AG04449 (cell line): ENCODE data around the gene PTPRE.

Experiments
- CTCF ChIA-PET: fragments of 350-600 bp; formaldehyde crosslinking; extraction: SDS; loops from one replicate; lab custom pipeline; 2021; ENCODE audit warnings: antibody characterized with exemption; lab: Yijun Ruan, JAX
- POLR2A ChIA-PET: fragments of 400-600, 350-600 bp; formaldehyde crosslinking; extraction: SDS; loops from one replicate; lab custom pipeline; 2020; ENCODE audit warnings: antibody characterized with exemption, inconsistent platforms; lab: Yijun Ruan, JAX
- DNase-seq: peaks from one replicate; pipeline ENCODE4 v3.0.0-alpha.2; 2010; ENCODE audit warnings: low read depth, low spot score
- H3K4me3 ChIP-seq: 2 replicates; pipeline ENCODE4 v1.5.1; 2011; ENCODE audit warnings: low read depth, mild to moderate bottlenecking, control low read depth, low read length
- TF ChIP-seq, protein P1 (sequence below): IDR thresholded peaks from one replicate; pipeline ENCODE4 v1.5.1; 2011; ENCODE audit warnings: mild to moderate bottlenecking, moderate library complexity, low read length, control low read depth, inconsistent platforms; ENCODE audit not compliant: insufficient read depth; ENCODE audit errors: missing control alignments

The PTPRE gene

DNA sequence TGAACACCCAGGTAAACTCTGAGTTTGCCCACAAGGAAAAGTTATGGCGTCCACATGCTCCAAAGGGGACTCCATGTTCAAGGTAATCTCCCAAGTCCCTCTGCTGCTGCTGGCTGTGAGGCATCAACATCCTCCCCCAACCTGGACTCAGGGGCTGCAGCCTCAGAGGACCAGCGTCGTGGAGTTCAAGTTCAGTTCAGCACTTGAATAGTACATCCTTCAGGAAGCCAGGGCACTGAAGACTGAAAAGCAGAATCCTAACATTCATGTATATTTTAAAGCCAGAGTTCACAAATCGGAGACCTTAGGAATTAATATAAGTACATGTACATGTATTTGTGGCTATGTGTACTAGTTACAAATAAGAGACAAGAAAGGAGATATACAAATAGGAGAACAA, 90.4 kb downstream of the PTPRE start:
- CTCF ChIA-PET, result no interaction called here
- no peak for DNase-seq
- H3K4me3 ChIP-seq, result no peak overlapping the region
- TF ChIP-seq, protein P1, sequence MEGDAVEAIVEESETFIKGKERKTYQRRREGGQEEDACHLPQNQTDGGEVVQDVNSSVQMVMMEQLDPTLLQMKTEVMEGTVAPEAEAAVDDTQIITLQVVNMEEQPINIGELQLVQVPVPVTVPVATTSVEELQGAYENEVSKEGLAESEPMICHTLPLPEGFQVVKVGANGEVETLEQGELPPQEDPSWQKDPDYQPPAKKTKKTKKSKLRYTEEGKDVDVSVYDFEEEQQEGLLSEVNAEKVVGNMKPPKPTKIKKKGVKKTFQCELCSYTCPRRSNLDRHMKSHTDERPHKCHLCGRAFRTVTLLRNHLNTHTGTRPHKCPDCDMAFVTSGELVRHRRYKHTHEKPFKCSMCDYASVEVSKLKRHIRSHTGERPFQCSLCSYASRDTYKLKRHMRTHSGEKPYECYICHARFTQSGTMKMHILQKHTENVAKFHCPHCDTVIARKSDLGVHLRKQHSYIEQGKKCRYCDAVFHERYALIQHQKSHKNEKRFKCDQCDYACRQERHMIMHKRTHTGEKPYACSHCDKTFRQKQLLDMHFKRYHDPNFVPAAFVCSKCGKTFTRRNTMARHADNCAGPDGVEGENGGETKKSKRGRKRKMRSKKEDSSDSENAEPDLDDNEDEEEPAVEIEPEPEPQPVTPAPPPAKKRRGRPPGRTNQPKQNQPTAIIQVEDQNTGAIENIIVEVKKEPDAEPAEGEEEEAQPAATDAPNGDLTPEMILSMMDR, result no peak
- POLR2A ChIA-PET, result no interaction called here

DNA sequence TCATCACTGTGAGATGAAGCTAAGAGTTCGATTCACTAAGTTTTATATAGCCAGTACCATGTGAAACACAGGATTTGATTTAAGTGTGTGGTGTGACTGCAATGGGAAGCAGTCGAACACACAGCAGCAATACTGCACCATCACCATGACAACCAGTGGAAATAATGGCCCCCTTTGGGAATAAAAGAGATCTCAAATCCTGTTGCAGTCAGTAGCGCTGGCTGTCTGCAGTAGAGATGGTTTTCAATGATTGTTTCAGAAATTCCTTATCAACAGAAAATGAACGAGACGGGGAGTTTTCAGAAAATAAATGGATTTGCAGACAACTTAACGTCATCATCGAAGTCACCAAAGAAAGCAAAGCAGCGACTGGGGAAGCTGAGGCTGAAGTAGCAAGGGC, 91.0 kb downstream of the PTPRE start:
- POLR2A ChIA-PET, result no interaction called here
- TF ChIP-seq, protein P1, result no peak
- CTCF ChIA-PET, result no interaction called here
- no peak for DNase-seq
- H3K4me3 ChIP-seq, result no peak overlapping the region

DNA sequence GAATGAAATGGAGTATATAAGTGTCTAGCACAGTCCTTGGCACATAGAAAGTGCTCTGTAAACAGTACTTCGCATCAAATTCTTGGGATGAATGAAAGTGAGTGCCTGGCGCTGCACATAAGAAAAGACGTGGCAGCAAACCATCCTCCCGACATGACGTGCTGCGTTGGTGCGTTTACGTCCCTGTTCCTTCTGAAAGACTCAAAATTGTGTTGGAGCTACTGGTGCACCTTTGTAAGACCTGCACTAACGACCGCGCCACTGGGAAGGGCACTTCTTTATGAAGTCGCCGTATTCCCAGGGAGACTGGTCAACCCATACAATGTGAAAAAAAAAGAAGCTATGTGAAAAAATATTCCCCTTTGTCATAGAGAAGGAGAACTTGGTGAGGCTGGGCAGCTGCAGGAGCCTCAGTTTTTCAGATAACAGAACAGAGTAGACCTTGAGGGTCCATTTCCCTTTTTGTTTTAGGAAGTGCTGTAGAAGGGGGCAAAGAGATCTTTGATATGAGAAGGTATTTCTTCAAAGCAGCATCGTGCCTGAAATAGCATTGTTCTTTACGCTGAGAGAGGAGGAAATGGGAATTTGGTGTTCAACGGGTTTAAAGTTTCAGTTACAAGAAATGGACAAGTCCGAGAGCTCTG, 91.7 kb downstream of the PTPRE start:
- ChIA-PET CTCF (interaction anchor here (3.2 kb wide), 1 partner anchor 13 kb away, joined by 18 read pairs; no protein-coding TSS in a partner anchor), POLR2A (no interaction called here)
- no peak overlapping the region for H3K4me3 ChIP-seq
- DNase-seq, result no peak
- TF ChIP-seq, protein P1, result no peak

DNA sequence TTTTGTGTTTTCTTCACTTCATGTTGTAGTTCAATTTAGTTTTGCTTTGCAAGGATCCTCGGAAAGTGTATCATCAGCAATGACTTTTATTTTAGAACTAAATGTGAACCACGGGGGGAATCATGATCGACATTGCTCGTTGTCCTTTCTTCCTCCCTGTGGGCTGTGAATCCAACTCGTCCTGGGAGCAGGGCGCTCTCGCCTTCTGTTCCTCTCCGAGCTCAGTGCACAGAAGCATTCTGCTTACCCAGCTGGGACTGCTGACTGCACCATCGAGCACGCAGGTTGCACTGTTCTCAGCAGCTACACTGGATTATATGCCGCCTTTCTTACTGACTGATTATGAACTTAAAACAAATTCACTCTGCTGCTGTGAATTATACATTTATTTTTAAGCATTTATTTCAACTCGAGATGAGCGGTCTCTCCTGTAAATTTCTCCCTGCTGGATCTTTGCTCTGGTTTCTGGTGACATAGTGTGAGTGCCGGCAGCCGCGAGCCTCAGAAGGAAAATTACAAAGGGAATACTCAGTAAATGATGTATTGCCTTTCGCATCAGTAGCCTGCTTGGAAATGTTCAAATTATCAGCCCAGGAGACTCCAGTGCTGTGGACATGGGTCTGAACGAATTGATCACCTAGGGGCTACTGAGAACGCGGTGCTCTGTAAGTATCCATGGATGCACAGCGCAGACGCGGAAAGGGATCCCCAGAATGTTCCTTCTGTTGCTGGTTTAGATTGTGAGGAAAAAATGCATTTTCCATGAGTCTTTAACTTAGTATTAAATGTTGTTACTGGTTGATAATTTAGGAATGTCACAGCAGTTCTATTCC, 92.6 kb downstream of the PTPRE start:
- CTCF ChIA-PET, result interaction anchor here (2.0 to 3.2 kb wide), 2 partner anchors 12 to 35 kb away, joined by 6 to 18 read pairs; no protein-coding TSS in a partner anchor
- no peak for DNase-seq
- no peak overlapping the region for H3K4me3 ChIP-seq
- POLR2A ChIA-PET, result no interaction called here
- TF ChIP-seq, protein P1, result no peak

DNA sequence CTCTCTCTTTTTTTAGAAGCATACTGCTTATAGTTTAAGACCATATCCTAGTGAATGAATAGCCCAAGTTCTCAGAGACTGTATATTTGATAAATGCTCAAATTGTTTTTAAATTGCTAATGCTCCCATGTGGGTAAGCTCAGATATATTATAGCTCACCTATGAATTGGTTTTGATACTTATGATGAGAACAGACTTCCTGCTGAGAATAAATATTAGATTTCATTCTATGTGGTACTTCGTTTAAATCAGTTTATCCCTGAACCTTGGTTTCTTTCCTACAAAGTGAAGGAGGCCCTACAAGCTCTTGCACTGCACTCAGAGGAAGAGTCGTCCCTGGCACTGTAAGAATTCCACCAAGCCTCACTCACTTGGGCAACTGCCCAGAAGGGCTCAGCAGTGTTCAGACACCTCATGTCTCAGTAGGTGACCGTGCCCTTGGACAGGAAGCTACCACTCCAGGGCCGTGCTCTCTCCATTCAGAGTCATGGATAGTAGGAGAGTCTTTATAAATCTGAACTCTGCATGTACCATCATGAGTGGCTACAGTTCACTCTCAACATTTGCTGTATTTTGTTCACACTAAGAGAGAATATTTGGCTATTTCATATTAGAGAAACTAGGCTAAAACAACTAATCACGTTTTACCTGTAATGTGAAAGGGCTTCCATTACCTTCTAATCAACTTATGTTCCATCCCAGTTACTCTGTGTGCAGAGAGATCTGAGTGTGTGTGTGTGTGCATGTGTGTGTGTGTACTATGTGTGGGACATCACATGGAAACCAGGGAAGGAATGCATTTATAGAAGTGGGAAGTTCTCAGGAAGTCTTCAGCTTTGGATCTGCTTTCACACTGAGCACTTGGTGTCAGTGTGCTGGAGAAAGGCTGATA, 93.8 kb downstream of the PTPRE start:
- TF ChIP-seq, protein P1, result no peak
- H3K4me3 ChIP-seq, result no peak overlapping the region
- ChIA-PET CTCF (interaction anchor here (2.0 to 3.2 kb wide), 2 partner anchors 11 to 34 kb away, joined by 6 to 18 read pairs; no protein-coding TSS in a partner anchor), POLR2A (no interaction called here)
- no peak for DNase-seq

DNA sequence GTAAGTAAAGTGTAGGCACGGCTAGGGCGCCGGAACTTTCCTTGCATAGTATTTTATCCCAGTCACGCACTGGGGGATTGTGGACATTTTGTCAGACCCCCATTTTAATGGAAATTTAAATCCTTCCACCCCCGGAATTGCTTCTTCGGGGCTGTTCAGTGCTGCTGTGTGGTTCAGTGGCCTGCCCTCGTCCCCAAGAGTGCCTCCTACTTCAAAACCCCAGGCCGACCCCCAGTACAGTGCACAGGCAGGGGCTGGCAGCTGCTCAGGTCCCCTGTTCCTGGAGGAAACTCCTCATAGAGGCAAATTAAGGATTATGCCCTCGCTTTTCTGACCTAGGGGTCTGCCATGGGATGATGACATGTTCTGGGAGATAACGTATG, 94.5 kb downstream of the PTPRE start:
- ChIA-PET POLR2A (no interaction called here), CTCF (interaction anchor here (2.0 to 3.2 kb wide), 2 partner anchors 10 to 34 kb away, joined by 6 to 18 read pairs; no protein-coding TSS in a partner anchor)
- DNase-seq, result no peak
- TF ChIP-seq, protein P1, result no peak
- no peak overlapping the region for H3K4me3 ChIP-seq
